ENCODE results near the gene AP1B1.

AP1B1 gene

DNA sequence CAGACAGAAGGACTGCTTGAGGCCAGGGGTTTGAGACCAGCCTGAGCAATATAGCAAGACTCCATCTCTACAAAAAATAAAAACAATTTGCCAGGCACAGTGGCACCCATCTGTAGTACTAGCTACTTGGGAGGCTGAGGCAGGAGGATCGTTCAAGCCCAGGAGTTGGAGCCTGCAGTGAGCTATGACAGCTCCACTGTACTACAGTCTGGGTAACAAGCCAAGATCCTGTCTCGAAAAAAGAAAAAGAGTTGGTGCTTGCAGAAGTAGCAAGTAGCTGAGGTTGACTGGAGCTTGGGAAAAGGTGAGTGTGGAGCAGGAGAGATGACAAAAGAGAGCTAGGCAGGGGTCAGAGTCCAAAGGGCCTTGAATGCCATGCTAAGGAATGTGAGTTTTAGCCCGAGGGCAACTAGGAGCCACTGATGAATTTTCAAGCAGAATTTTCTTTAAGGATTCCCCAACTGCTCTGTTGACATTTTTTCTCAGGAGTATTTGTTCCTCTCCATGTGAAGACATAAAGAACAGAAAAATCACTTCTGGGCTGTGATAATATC, 3.1 kb downstream of the AP1B1 start:
- TF ChIP-seq, protein P1, sequence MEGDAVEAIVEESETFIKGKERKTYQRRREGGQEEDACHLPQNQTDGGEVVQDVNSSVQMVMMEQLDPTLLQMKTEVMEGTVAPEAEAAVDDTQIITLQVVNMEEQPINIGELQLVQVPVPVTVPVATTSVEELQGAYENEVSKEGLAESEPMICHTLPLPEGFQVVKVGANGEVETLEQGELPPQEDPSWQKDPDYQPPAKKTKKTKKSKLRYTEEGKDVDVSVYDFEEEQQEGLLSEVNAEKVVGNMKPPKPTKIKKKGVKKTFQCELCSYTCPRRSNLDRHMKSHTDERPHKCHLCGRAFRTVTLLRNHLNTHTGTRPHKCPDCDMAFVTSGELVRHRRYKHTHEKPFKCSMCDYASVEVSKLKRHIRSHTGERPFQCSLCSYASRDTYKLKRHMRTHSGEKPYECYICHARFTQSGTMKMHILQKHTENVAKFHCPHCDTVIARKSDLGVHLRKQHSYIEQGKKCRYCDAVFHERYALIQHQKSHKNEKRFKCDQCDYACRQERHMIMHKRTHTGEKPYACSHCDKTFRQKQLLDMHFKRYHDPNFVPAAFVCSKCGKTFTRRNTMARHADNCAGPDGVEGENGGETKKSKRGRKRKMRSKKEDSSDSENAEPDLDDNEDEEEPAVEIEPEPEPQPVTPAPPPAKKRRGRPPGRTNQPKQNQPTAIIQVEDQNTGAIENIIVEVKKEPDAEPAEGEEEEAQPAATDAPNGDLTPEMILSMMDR (IDR thresholded peaks at IDR 0.05; ENCODE audit: extremely low read depth, missing control alignments) = no peak
- DNase-seq (ENCODE audit: low spot score) = no peak

DNA sequence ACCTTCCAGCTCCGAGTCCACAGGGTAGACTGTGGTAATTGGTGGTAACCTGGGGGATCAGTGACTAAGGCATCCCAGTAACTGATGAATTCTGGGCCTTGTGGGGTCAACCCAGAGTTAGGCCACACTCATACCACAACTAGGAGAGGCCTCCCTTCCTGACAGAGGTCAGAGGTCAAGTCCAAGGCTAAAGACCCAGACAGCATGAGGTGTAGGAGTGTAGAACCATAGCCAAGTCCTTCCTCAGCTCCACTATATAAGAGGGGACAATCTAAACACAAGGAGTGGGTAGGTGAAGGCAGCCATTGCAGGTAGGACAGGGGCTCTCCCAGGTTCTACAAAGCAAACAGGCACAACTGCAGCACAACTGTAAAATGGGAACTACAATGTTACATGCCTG, 4.6 kb downstream of the AP1B1 start:
- TF ChIP-seq, protein P1 (IDR thresholded peaks at IDR 0.05; ENCODE audit: extremely low read depth, missing control alignments) = no peak
- DNase-seq (ENCODE audit: low spot score) = no peak

DNA sequence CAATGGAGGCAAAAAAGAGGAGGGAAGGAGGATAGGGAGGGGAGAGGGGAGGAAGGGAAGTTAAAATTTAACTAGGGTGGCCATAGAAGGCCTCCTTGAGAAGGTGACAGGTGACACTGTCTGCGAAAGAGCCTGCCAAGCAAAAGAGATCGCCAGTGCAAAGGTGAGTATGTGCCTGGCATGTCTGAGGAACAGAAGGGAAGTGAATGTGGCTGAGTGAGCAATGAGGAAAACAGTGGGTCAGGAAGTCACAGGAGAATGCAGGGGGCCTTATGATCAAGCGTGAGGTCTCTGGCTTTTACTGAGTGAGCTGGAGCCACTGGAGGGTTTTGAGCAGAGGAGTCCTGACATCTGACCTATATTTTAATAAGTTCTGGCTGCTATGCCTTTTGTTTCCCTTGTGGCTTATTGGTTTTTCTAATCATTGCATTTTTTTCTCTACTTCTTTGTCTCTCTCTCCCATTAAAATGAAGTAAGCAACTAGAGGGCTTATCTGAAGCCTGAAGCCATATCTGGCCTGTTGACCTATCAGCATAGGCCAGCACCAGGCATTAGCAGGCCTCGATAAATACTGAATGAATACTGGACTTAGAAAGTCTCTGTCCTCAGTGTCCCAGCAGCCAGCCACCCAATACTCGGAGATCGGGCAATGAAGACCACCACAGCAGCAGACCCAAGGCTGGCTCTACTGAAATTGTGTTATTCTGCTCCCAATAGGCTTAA, 5.6 kb downstream of the AP1B1 start:
- no peak for DNase-seq (ENCODE audit: low spot score)
- TF ChIP-seq, protein P1 (IDR thresholded peaks at IDR 0.05; ENCODE audit: extremely low read depth, missing control alignments) = no peak

DNA sequence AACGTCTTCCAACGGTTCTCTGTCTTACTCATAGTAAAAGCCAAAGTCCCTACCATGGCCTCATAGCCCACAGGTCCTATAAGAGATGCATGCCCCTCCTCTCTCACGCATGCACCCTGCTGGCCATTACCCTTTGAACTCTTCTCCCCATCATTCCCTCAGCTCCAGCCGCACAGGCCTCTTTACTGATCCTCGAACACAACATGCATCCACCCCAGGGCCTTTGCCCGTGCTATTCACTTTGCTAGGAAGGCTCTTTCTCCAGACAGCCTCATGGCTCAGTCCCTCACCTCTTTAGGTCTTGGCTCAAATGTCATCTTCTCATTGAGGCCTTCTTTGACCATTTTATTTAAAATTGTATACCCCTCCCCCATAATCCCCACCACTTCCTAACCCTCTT, 7.5 kb downstream of the AP1B1 start:
- no peak for DNase-seq (ENCODE audit: low spot score)
- TF ChIP-seq, protein P1 (IDR thresholded peaks at IDR 0.05; ENCODE audit: extremely low read depth, missing control alignments) = no peak

DNA sequence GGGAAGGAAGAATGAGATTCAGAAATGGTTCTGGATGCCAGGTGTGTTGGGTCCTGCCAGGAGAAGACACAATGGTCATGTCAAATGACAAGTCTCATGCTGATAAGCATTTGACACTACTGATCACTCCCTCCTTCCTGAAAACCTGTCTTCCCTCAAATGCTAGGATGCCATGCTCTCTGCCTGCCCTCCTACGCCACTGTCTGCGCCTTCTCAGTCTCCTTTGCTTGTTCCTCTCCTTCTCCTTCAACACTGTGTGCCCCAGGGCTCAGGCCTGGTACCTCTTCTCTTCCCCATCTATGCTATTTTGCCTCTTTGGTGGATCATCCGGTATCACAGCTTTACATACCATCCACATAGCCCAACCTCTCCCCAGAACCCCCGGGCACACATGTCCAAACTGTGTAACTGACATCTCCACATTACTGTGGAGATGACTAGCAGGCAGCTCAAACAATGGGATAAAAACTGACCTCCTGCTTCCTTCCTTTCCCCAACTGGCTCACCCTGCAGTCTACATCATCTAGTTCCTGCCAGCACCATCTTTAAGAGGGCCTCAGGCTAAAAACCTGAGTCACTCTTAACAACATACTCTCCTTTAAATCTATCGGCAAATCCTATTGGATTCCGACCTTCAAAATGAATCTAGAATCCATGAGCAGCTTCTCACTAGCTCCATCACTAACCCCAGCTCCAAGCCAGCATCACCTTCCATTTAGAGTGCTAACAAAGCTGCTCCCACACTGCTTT, 8.2 kb downstream of the AP1B1 start:
- no peak for DNase-seq (ENCODE audit: low spot score)
- TF ChIP-seq, protein P1 (IDR thresholded peaks at IDR 0.05; ENCODE audit: extremely low read depth, missing control alignments) = no peak

DNA sequence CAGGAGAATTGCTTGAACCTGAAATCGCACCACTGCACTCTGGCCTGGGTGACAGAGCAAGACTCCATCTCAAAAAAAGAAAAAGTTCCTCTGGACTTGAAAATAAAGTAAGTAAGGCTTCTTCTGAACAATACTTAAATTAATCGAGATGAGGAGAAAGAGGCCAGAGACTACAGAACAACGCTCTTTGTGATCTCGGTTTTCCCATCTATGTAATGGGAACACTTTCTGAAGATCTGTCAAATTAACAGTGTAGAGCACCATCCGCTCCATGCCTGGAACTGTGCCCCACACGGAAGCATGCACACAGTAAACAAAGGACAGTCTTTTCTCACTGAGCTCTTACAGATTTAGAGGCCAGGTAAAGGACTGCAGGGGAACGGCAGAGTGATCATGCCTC, 9.1 kb downstream of the AP1B1 start:
- no peak for DNase-seq (ENCODE audit: low spot score)

More for the DNA sequence above, 9.1 kb downstream of the AP1B1 start:
- TF ChIP-seq, protein P1 (IDR thresholded peaks at IDR 0.05; ENCODE audit: extremely low read depth, missing control alignments) = no peak
